Panc1 (cell line): ENCODE results near the gene CES3. TPM values are rescaled to one million over a fixed set of nuclear protein-coding genes. Genes with fewer than 3 reads are reported as not detected.
"Not testable (repeated sequence)": the region's sequence is repeated elsewhere in the genome, so short reads cannot be mapped to it uniquely, and the experiment has no call there.

ENCODE experiments used
- ATAC-seq: fragments of 200-7000 bp; cut with Tn5 transposase; 2 replicates; pipeline ENCODE4 v1.9.1; 2020; ENCODE audit warnings: mild to moderate bottlenecking, moderate library complexity
- BruUV-seq: library from RNA; stranded (reverse); fragments of 400-500 nt; replicated peaks from 2 replicates; lab custom pipeline; 2021; lab: Mats Ljungman, UMichigan
- CTCF ChIA-PET: fragments of 300-600 bp; sonication (Branson Sonifier 250); formaldehyde crosslinking; loops from one replicate; lab custom pipeline; 2022; ENCODE audit warnings: antibody characterized with exemption; lab: Charles Lee
- POLR2A ChIA-PET: fragments of 300-600 bp; sonication (Branson Sonifier 250); formaldehyde crosslinking; loops from one replicate; lab custom pipeline; 2022; ENCODE audit warnings: antibody characterized with exemption; lab: Charles Lee
- DNase-seq: peaks from one replicate; pipeline ENCODE4 v3.0.0-alpha.2; 2010; ENCODE audit warnings: low read depth, low spot score
- H3K27ac ChIP-seq: 2 replicates; pipeline ENCODE4 v1.5.1; 2011; ENCODE audit warnings: mild to moderate bottlenecking, low read length, inconsistent platforms
- H3K27me3 ChIP-seq: fragments of 200-500 bp; sonication (Bioruptor generic); 2 replicates; pipeline ENCODE4 v1.6.0; 2014; ENCODE audit warnings: low read length, inconsistent platforms; ENCODE audit not compliant: control insufficient read depth, insufficient read depth
- H3K36me3 ChIP-seq: fragments of 200-500 bp; sonication (Bioruptor generic); 2 replicates; pipeline ENCODE4 v1.5.1; 2014; ENCODE audit warnings: inconsistent platforms, mild to moderate bottlenecking, low read length, moderate library complexity; ENCODE audit not compliant: control insufficient read depth, insufficient read depth
- H3K4me1 ChIP-seq: 2 replicates; pipeline ENCODE4 v1.5.1; 2011; ENCODE audit warnings: inconsistent platforms, mild to moderate bottlenecking, low read length, moderate library complexity; ENCODE audit not compliant: control insufficient read depth, insufficient read depth
- H3K4me3 ChIP-seq, 2 experiments: 2 replicates each; pipeline ENCODE4 v1.5.1; 2011 to 2012; ENCODE audit warnings: low read depth in 2 of 2, low read length in 2 of 2, mild to moderate bottlenecking in 2 of 2, inconsistent platforms in 1 of 2, moderate library complexity in 1 of 2
- H3K9me3 ChIP-seq: fragments of 200-500 bp; sonication (Bioruptor generic); 2 replicates; pipeline ENCODE4 v1.5.1; 2014; ENCODE audit warnings: low read depth, mild to moderate bottlenecking, inconsistent platforms, low read length, moderate library complexity; ENCODE audit not compliant: control insufficient read depth, insufficient read depth
- POLR2AphosphoS5 ChIP-seq: IDR thresholded peaks from 2 replicates; pipeline ENCODE4 v1.6.1; 2012; ENCODE audit warnings: mild to moderate bottlenecking, low read depth, low read length, moderate library complexity
- SIN3A ChIP-seq: IDR thresholded peaks from 2 replicates; pipeline ENCODE4 v1.6.1; 2012; ENCODE audit warnings: low read depth, mild to moderate bottlenecking, low read length, moderate library complexity, borderline replicate concordance; ENCODE audit not compliant: insufficient read depth
- TCF7L2 ChIP-seq: IDR thresholded peaks from 2 replicates; pipeline ENCODE4 v1.6.1; 2011; ENCODE audit warnings: mild to moderate bottlenecking, low read depth, low read length, inconsistent platforms
- in situ Hi-C: cut with HindIII; loops from 2 replicates; pipeline ENCODE4 v1.10.0; 2016; ENCODE audit warnings: low sequenced_read_pairs, low pct_unique_long_range_greater_than_20kb
- intact Hi-C: fragments of 100-400 bp; cut with micrococcal nuclease; formaldehyde crosslinking; loops from one replicate; pipeline ENCODE4 v1.10.0; 2022; ENCODE audit not compliant: unreplicated experiment
- total RNA-seq: library from RNA; stranded (reverse); gene quantifications from one replicate; pipeline ENCODE4 v1.2.1, GENCODE V29; 2021; ENCODE audit not compliant: unreplicated experiment
- TF ChIP-seq, protein P1 (sequence below): fragments of 450-650 bp; IDR thresholded peaks from 2 replicates; pipeline ENCODE4 v1.5.1; 2017; ENCODE audit warnings: mild to moderate bottlenecking
- TF ChIP-seq, protein P2 (sequence below), 2 experiments: IDR thresholded peaks; 2 replicates each; pipeline ENCODE4 v1.6.1; 2011 to 2012; ENCODE audit warnings: low read depth in 2 of 2, control low read depth in 1 of 2, low read length in 1 of 2, mild to moderate bottlenecking in 1 of 2, moderate library complexity in 1 of 2; ENCODE audit not compliant: insufficient read depth in 1 of 2

CES3 gene
- total RNA-seq, 1 experiment from 2014 or later = not detected

- no TSS peak for BruUV-seq
- intact Hi-C loops = no loop called here
- POLR2A ChIA-PET = no interaction called here
Measured at GRCh38 chr16:66933776-66934137, 27.3 kb upstream of the CES3 start.

DNA sequence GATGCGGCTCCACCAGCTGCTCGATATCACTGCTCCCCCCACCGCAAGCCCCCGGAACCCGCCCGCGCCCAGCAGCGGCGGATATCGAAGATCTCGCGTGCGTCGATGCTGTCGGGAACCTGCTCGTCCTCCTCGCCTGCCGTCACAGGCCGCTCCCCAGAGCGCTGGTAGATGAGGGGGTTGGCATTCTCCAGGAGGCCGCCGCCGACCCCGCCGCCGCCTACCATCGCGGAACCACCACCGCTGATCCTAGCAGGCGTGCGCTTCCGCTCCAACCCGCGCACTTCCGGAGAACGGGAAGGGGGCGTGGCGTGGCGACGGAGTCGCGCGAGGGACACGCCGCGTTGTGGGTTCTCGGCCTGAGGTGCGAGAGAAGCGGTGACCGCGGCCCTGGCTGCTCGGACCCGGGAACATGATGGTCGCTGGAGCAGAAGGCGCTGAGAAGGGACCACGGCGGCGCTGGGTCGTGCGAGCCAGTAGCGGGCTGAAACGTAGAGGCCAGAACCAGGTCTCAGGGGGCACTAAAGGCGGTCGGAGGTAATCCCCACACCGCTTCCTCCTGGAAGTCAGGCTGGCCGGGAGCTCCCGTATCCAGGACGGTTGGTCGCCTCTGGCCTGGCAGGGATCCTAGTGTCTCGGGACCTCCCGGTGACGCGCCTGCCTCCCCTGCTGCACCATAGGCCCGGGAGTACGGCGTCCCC, 26.8 kb upstream of the CES3 start, which contains the start of gene CIAO2B:
TSS of gene CIAO2B (minus strand) at position 265 of the 701 bp plus-strand sequence. CDS start at position 227, 38 bp downstream.
- TSS peak; percentile 84 for BruUV-seq
- Histone ChIP-seq H3K27ac (peak within 1 kb of the TSS; percentile 88), H3K4me3 (peak within 1 kb of the TSS; percentile 83 to 95), H3K27me3 (no peaks in the 10 kb centered on the region), H3K4me1 (peaks cover 3% of the 10 kb centered on the region), H3K9me3 (no peaks in the 10 kb centered on the region), H3K36me3 (peaks cover 8% of the 10 kb centered on the region; the same call in 1 of the 2 replicates)
- ChIA-PET CTCF (no interaction called here), POLR2A (no interaction called here)
- ATAC-seq (peak; percentile 90), DNase-seq (no peak)
- intact Hi-C loops = no loop called here
- in situ Hi-C loops = no loop called here
- TF ChIP-seq POLR2AphosphoS5 (peak; percentile 76), TCF7L2 (no peak), SIN3A (peak; percentile 64; the same call in 1 of the 2 replicates)
- TF ChIP-seq, protein P1, sequence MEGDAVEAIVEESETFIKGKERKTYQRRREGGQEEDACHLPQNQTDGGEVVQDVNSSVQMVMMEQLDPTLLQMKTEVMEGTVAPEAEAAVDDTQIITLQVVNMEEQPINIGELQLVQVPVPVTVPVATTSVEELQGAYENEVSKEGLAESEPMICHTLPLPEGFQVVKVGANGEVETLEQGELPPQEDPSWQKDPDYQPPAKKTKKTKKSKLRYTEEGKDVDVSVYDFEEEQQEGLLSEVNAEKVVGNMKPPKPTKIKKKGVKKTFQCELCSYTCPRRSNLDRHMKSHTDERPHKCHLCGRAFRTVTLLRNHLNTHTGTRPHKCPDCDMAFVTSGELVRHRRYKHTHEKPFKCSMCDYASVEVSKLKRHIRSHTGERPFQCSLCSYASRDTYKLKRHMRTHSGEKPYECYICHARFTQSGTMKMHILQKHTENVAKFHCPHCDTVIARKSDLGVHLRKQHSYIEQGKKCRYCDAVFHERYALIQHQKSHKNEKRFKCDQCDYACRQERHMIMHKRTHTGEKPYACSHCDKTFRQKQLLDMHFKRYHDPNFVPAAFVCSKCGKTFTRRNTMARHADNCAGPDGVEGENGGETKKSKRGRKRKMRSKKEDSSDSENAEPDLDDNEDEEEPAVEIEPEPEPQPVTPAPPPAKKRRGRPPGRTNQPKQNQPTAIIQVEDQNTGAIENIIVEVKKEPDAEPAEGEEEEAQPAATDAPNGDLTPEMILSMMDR = no peak
- TF ChIP-seq, protein P2, sequence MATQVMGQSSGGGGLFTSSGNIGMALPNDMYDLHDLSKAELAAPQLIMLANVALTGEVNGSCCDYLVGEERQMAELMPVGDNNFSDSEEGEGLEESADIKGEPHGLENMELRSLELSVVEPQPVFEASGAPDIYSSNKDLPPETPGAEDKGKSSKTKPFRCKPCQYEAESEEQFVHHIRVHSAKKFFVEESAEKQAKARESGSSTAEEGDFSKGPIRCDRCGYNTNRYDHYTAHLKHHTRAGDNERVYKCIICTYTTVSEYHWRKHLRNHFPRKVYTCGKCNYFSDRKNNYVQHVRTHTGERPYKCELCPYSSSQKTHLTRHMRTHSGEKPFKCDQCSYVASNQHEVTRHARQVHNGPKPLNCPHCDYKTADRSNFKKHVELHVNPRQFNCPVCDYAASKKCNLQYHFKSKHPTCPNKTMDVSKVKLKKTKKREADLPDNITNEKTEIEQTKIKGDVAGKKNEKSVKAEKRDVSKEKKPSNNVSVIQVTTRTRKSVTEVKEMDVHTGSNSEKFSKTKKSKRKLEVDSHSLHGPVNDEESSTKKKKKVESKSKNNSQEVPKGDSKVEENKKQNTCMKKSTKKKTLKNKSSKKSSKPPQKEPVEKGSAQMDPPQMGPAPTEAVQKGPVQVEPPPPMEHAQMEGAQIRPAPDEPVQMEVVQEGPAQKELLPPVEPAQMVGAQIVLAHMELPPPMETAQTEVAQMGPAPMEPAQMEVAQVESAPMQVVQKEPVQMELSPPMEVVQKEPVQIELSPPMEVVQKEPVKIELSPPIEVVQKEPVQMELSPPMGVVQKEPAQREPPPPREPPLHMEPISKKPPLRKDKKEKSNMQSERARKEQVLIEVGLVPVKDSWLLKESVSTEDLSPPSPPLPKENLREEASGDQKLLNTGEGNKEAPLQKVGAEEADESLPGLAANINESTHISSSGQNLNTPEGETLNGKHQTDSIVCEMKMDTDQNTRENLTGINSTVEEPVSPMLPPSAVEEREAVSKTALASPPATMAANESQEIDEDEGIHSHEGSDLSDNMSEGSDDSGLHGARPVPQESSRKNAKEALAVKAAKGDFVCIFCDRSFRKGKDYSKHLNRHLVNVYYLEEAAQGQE (IDR thresholded peaks at IDR 0.05; ENCODE audit: insufficient read depth in 1 of 2, low read depth in 2 of 2, low read length in 1 of 2) = peak in 1 of 2 experiments; percentile 61; a peak in 1 of 4 replicates

More at GRCh38 chr16:66933776-66934137, 27.3 kb upstream of the CES3 start:
- Histone ChIP-seq H3K4me3 (peak overlapping the region; percentile 83 to 95), H3K36me3 (peaks cover 8% of the 10 kb centered on the region; the same call in 1 of the 2 replicates), H3K9me3 (no peaks in the 10 kb centered on the region), H3K27ac (peak overlapping the region; percentile 88), H3K27me3 (no peaks in the 10 kb centered on the region), H3K4me1 (peaks cover 3% of the 10 kb centered on the region)
- TF ChIP-seq POLR2AphosphoS5 = no peak
- TF ChIP-seq TCF7L2 = no peak
- DNase-seq = no peak
- in situ Hi-C loops = no loop called here
- ATAC-seq = peak; percentile 17; the same call in 1 of the 2 replicates
- CTCF ChIA-PET = no interaction called here

GRCh38 chr16:66934839-66935313, 26.2 kb upstream of the CES3 start:
- H3K4me1 ChIP-seq, BruUV-seq, H3K36me3 ChIP-seq, POLR2A ChIA-PET, DNase-seq, CTCF ChIA-PET, in situ Hi-C loops, H3K27me3 ChIP-seq, ATAC-seq, intact Hi-C loops, H3K9me3 ChIP-seq: not testable (repeated sequence)
- TF ChIP-seq TCF7L2 = peak; percentile 47
- peak overlapping the region; percentile 83 to 95 for H3K4me3 ChIP-seq
- H3K27ac ChIP-seq = peak overlapping the region; percentile 80
